ENCODE results near the gene CRISPLD2.

Gene CRISPLD2

DNA sequence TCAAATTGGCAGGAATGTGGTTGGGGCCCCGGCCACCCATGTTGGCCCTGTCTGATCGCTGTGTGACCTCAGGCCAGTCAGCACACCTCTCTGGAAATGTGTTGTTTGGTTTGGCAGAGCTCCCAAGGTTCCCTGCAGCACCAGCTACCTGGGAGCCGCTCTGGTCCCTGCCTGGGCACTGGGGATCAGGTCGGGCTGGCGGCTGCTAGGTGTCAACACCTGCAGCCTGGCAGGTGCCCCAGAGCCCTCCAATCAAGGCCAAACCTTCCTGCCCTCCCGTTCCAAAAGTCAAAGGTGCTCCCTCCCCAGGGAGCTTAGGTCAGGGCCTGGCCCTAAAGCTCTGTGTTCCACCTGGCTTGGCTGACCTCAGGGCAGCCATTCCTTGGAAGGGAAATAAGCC lies 135.6 kb downstream of the CRISPLD2 start:
- no peak for DNase-seq (ENCODE audit: low read depth)

DNA sequence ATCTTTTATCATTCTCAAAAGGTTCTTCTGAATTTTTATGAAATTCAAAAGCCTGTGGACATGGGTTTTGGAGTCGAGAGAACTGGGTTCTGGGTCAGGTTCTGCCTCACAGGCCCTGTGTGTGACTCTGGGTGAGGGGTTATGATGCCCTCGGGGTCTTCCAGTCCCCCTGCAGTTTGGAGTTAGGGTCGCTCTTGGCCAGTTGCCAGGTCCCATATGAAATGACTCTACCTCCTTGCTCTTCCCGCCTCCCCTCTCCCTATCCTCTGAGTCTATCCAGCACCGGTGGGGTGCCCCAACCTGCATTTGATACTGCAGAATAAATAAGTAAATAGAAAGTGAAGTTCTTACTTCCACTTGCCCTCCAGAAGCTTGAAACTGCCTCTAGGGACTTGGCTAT lies 137.4 kb downstream of the CRISPLD2 start:
- DNase-seq (ENCODE audit: low read depth), result no peak

DNA sequence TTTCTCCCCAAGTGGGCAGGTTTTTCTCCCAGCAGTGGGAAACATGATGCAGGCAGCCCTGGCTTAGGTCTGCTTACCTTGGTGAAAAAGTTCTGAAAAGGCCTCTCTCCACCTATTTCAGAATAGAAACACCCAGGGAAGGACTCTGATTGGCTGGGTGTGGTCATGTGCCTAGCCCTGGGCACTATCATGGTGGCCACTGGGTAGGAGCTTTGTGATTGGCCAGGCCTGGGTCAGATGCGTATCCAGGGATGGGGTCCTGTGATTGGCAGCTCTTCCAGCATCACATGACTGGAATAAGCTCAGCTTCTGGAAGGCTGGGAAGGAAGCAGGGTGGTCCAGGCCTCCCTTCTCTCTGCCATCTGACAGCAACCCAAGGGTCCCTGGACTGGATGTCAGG lies 138.0 kb downstream of the CRISPLD2 start:
- DNase-seq (ENCODE audit: low read depth), result no peak
